Kidney glomerular epithelial cell (primary cell): ENCODE data around the gene ARHGEF7.
A peak's percentile ranks its signal among the peaks of the same experiment; 100 is the strongest.
"Not testable (repeated sequence)": the region's sequence is repeated elsewhere in the genome, so short reads cannot be mapped to it uniquely, and the experiment has no call there.

ENCODE experiments used
- DNase-seq: peaks from one replicate; lab custom pipeline; 2025; lab: John Stamatoyannopoulos, UW

Gene ARHGEF7

GRCh38 chr13:111253365-111253872 is 138.3 kb downstream of the ARHGEF7 start:
- no peak for DNase-seq

DNA sequence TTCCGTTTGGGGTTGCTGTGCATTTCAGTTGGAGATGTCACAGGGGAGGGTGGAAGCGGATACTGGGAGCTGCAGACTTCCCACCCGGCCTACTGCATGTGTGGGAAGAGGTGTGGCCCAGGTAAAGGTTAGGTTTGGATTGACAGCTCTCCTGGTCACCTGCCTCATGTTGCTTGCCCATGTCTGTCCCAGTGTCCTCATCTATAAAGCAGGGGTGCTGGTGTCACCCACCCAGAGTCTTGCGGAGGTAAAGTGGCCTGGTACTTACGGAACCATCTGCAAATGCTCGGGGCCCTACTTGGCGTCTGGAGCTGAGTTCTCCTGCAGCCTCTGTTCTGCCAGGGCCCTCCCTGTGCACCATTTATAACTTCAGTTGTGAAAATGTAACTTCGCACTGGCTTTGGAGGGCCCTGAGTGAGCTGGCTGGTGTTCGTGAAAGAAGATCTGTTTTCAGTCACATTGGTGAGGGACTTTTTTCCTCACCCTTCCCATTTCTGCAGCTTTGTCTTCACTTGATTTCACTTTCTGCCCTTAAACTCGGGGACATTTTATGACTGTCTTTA is 140.2 kb downstream of the ARHGEF7 start:
- no peak for DNase-seq

DNA sequence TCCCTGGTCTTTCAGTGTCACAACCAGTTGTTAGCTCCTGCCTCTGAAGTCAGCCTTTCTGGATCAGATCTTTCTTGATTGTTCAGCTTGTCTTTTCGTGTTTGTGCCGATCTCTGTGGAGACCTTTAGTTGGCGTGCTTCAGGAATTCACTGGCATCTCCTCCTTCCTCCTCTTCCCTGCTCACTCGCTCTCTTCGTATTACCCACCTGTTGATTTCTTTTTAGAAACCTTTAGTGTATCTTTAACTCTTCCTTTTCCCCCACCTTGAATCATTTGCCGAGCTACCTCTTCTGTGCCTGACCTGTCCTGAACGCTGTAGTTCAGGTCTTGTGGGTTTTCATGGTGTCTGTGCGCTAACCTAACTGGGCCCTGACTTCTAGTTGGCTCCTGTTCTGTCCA is 141.3 kb downstream of the ARHGEF7 start:
- no peak for DNase-seq

- no peak for DNase-seq
These were observed 141.8 kb downstream of the ARHGEF7 start for GRCh38 chr13:111256946-111257345.

GRCh38 chr13:111257899-111258298 is 142.8 kb downstream of the ARHGEF7 start:
- not testable (repeated sequence) for DNase-seq

DNA sequence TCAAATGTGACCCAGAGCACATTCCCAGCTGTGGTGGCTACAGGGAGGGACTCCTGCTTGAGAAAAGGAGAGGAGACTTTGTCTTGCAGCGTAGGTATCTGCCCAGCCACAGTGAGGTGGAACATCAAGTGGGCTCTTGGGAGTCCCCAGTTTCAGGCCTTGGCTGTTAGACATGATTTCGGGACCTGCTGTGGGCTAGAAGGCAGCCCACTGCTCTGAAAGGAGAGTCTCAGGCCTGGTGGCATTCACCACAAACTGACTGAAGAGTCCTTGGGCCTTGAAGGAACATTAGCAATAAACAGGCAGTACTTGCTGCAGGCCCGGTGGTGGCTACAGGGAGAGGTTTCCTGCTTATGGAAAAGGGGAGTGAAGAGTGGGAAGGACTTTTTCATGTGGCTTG is 143.5 kb downstream of the ARHGEF7 start:
- DNase-seq: no peak

GRCh38 chr13:111259058-111259457 is 143.9 kb downstream of the ARHGEF7 start:
- DNase-seq: no peak

- DNase-seq: no peak
These were observed 146.2 kb downstream of the ARHGEF7 start for GRCh38 chr13:111261326-111261725.

DNA sequence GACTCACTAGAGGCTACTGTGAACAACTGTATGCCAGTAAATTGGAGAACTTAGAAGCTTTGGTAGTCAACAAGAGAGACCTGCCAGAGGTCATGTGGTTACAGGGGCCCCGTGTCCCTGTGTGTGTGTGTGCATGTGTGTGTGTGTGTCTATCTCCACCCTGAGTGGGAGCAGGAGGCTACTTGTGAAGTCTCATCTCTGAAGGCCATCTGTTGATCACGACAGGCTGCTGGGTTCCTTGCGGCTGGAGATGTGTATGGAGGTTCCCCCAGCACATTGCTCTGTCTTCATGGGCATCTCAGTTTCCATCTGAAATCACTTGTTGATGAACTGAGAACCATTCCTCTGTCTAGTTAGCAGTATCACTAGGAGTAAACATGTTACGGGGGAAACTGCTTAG is 147.2 kb downstream of the ARHGEF7 start:
- no peak for DNase-seq

GRCh38 chr13:111262715-111263114 is 147.6 kb downstream of the ARHGEF7 start:
- DNase-seq: no peak

DNA sequence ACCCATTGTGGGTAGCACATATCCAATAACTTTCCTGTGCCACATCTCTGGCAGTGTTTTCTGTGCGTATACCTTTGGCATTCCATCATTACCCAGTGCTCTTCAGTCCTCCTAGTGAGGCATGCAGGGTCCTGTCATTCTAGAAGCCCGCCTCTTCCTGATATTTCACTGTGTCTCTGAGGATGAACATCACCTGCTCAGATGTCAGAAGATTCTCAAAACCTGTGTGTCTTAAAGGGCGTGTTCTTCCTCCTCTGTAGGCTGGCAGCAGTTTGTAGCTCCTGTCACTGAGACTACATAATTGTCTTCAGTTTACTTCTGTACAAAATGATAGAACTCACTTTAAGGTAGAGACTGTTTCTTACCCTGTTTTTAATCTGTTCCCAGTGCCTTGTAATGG is 148.5 kb downstream of the ARHGEF7 start:
- no peak for DNase-seq

GRCh38 chr13:111265006-111265700 is 150.0 kb downstream of the ARHGEF7 start:
- no peak for DNase-seq

DNA sequence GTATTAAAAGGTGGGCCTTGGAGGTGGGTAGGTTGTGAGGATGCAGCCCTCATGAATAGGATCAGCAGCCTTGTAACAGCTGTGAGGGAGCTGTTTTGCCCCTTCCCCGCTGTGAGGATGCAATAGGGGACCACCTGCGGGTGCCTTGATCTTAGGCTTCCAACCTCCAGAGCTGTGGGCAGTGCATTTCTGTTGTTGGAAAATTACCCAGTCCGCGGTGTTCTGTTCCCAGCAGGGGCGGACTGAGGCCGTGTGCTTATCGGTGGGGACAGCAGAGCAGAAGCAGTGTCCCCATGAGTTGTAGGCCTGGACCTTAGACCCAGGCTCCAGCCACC is 150.6 kb downstream of the ARHGEF7 start:
- no peak for DNase-seq

- no peak for DNase-seq
These were observed 152.1 kb downstream of the ARHGEF7 start for GRCh38 chr13:111267205-111267604.

DNA sequence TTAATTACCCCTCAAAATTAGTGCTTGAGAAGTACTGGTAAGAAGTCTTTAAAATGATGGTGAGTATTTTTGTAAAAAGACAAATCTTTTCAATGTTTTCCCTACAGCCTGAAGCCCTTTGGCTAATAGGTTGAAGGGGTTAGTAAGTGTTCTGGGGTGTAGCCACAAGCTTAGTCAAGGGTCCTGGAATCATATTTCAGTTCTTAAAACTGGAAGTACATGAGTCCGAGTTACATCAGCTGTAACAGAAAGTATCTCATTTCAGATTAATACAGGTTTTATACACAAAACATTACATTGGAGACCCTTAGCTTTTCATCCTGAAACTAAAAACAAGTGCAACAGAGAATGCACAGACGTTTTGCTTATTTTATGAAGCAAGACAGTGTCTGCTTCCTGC is 152.7 kb downstream of the ARHGEF7 start:
- DNase-seq: no peak

DNA sequence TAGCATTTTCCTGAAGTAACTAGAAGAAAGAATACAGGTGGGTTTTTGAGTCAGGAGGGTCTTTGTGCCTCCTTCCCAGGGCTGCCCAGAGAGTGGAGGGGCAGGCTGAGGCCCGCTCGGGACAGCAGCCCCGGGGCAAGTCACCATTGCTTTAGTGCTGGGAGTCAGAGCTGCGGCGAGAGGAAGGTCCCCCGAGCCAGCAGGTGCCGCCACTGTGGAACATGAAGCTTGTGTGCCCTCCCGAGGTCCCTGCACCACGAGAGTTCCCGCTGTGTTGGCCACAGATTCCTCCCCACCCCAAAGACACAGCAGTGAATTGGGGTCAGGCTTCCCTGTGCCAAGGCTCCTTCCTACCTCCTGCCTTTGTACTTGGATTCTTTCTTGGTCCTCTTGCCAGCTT is 154.4 kb downstream of the ARHGEF7 start:
- no peak for DNase-seq

DNA sequence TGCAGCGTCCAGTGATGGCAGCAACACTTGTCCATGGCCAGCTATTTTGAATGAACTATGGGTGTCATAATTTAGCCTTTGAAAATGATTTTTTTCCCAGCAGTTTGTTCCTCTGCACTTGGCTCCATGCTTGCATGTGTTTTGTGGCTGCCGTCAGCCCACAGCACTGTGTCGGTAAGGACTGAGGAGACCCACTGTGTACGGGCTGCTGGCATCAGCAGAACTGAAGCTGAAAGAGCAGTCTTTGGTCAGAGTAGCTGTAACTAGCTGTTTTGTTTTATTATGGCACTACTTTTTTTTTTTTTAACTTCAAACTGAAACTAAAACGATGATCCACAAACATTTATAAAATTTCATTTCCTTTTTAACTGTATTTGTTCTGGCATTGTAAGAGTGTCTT is 155.0 kb downstream of the ARHGEF7 start:
- DNase-seq: no peak

- DNase-seq: no peak
These were observed 155.9 kb downstream of the ARHGEF7 start for GRCh38 chr13:111270765-111271698.

- no peak for DNase-seq
These were observed 157.0 kb downstream of the ARHGEF7 start for GRCh38 chr13:111272117-111272516.

- no peak for DNase-seq
These were observed 160.3 kb downstream of the ARHGEF7 start for GRCh38 chr13:111275382-111275781.

- DNase-seq: peak; percentile 20
These were observed 161.0 kb downstream of the ARHGEF7 start for GRCh38 chr13:111275995-111276618.

- DNase-seq: no peak
These were observed 163.1 kb downstream of the ARHGEF7 start for GRCh38 chr13:111278258-111278657.
